Small intestine (tissue), 7 donors: ENCODE measurements around the gene IFI27L2. TPM values are rescaled to one million over a fixed set of nuclear protein-coding genes. Genes with fewer than 3 reads are reported as not detected.

Source experiments
- DNase-seq, 2 donors: peaks; one replicate each; pipeline versions ENCODE4 v3.0.0 to v3.0.0-alpha.2; 2013
- FAIRE-seq: peaks from 2 replicates; lab custom pipeline; 2012; peaks lifted over from hg19 to GRCh38; lab: Jason Lieb, UNC
- H3K27ac ChIP-seq, 3 donors: one replicate each; pipeline ENCODE4 v1.5.1; 2013; ENCODE audit warnings: low read length in 2 of 3, mild to moderate bottlenecking in 2 of 3, control low read depth in 1 of 3, inconsistent platforms in 1 of 3, low read depth in 1 of 3, moderate library complexity in 1 of 3
- H3K27me3 ChIP-seq, 3 donors: one replicate each; pipeline ENCODE4 v1.6.1; 2013; ENCODE audit warnings: low read length in 3 of 3, inconsistent platforms in 1 of 3; ENCODE audit not compliant: control insufficient read depth in 3 of 3, insufficient read depth in 3 of 3
- H3K36me3 ChIP-seq, 3 donors: one replicate each; pipeline ENCODE4 v1.6.1; 2013; ENCODE audit warnings: low read length in 3 of 3, inconsistent platforms in 1 of 3, low read depth in 1 of 3, mild to moderate bottlenecking in 1 of 3, moderate library complexity in 1 of 3; ENCODE audit not compliant: control insufficient read depth in 3 of 3, insufficient read depth in 2 of 3
- H3K4me1 ChIP-seq, 3 donors: one replicate each; pipeline ENCODE4 v1.6.1; 2013; ENCODE audit warnings: low read length in 2 of 3, inconsistent platforms in 1 of 3, low read depth in 1 of 3, mild to moderate bottlenecking in 1 of 3, moderate library complexity in 1 of 3; ENCODE audit not compliant: control insufficient read depth in 3 of 3, insufficient read depth in 2 of 3
- H3K4me3 ChIP-seq, 3 donors: one replicate each; pipeline ENCODE4 v1.5.1; 2013; ENCODE audit warnings: low read length in 3 of 3, control low read depth in 1 of 3, inconsistent platforms in 1 of 3, low read depth in 1 of 3, mild to moderate bottlenecking in 1 of 3, moderate library complexity in 1 of 3
- H3K9me3 ChIP-seq, 2 donors: one replicate each; pipeline ENCODE4 v1.6.1; 2013; ENCODE audit warnings: low read depth in 1 of 2, low read length in 1 of 2; ENCODE audit not compliant: control insufficient read depth in 2 of 2, insufficient read depth in 1 of 2
- WGBS, 3 donors: extraction: QIAGEN DNeasy Blood & Tissue Kit; methylation state at CpG; one replicate each; pipeline ENCODE4 v1.1.7; 2013; 5-methylcytosine and 5-hydroxymethylcytosine counted together
- polyA plus RNA-seq, 4 donors: library from polyadenylated mRNA; stranded (reverse) in 3 of 4; unstranded in 1 of 4; fragments of 200-250 nt in 3 of 4; fragments of 120-200 nt in 1 of 4; gene quantifications; one replicate each; pipeline versions ENCODE4 v1.2.1 to v1.2.3, GENCODE V29; 2013
- donor health status: healthy with polysubstance abuse.
- donor health status: control.
- donor health status: control.
- donor health status: Bipolar disorder and iron deficiency.
- donor health status: healthy.

IFI27L2 gene
- polyA plus RNA-seq, 4 donors, result 23.0 to 96.7 (median 70.2) TPM

GRCh38 chr14:94087891-94088290 lies 41.5 kb downstream of the IFI27L2 start:
- Histone ChIP-seq H3K36me3 (peaks cover 0 to 2% (median 0%) of the 10 kb centered on the region in 3 donors), H3K27ac (no peak overlapping the region), H3K27me3 (no peaks in the 10 kb centered on the region), H3K9me3 (peaks cover 0 to 3% of the 10 kb centered on the region in 2 donors), H3K4me1 (peaks cover 0 to 4% (median 0%) of the 10 kb centered on the region in 3 donors), H3K4me3 (no peak overlapping the region)
- DNase-seq (no peak), FAIRE-seq (no peak)
- 70 to 98% (median 75%) methylated on average over 4 of the region's 4 CpGs for WGBS, 3 donors

- no peaks in the 10 kb centered on the region for H3K27me3 ChIP-seq
- H3K4me1 ChIP-seq, result peaks cover 13 to 25% (median 17%) of the 10 kb centered on the region in 3 donors
- H3K36me3 ChIP-seq, result peaks cover 2 to 7% (median 6%) of the 10 kb centered on the region in 3 donors
- FAIRE-seq (no peak), DNase-seq (peak in 1 of 2 donors; percentile 75)
- H3K4me3 ChIP-seq, result peak overlapping the region; percentile 56 to 93 (median 86)
- WGBS, 3 donors, result 0 to 1% (median 1%) methylated on average over 19 of the region's 19 CpGs
- H3K9me3 ChIP-seq, result peaks cover 0 to 3% of the 10 kb centered on the region in 2 donors
- peak overlapping the region; percentile 28 to 96 (median 91) for H3K27ac ChIP-seq
Observed at GRCh38 chr14:94081386-94081820, 48.0 kb downstream of the IFI27L2 start.

GRCh38 chr14:94080621-94081385 lies 48.6 kb downstream of the IFI27L2 start, which contains the start of the genes DDX24 and IFI27L1:
Gene DDX24, minus strand, starts transcription at chr14:94081202. Its CDS starts 1,460 bp downstream, at chr14:94079742.
Gene IFI27L1, plus strand, starts transcription at chr14:94081310. Its CDS starts 15,628 bp downstream, at chr14:94096938.
- peak within 1 kb of the TSS; percentile 86 to 97 (median 93) for H3K4me3 ChIP-seq
- H3K27ac ChIP-seq, result peak within 1 kb of the TSS; percentile 82 to 96 (median 91)
- H3K36me3 ChIP-seq, result peaks cover 2 to 7% (median 6%) of the 10 kb centered on the region in 3 donors
- peaks cover 0 to 3% of the 10 kb centered on the region in 2 donors for H3K9me3 ChIP-seq
- no peaks in the 10 kb centered on the region for H3K27me3 ChIP-seq
- peaks cover 13 to 25% (median 17%) of the 10 kb centered on the region in 3 donors for H3K4me1 ChIP-seq
- FAIRE-seq, result no peak
- peak; percentile 95 to 98 for DNase-seq
- 0 to 1% (median 1%) methylated on average over 67 to 77 of the region's 77 CpGs for WGBS, 3 donors

- H3K27ac ChIP-seq, result peak overlapping the region; percentile 82 to 96 (median 91)
- H3K27me3 ChIP-seq, result no peaks in the 10 kb centered on the region
- no peak for FAIRE-seq
- peaks cover 2 to 7% (median 6%) of the 10 kb centered on the region in 3 donors for H3K36me3 ChIP-seq
- peak overlapping the region; percentile 86 to 97 (median 93) for H3K4me3 ChIP-seq
- peaks cover 0 to 3% of the 10 kb centered on the region in 2 donors for H3K9me3 ChIP-seq
- DNase-seq, result peak in 1 of 2 donors; percentile 54
- H3K4me1 ChIP-seq, result peaks cover 13 to 25% (median 17%) of the 10 kb centered on the region in 3 donors
- 2 to 5% (median 4%) methylated on average over 15 of the region's 15 CpGs for WGBS, 3 donors
Observed at GRCh38 chr14:94079891-94080620, 49.3 kb downstream of the IFI27L2 start.

- H3K4me3 ChIP-seq, result peak overlapping the region in 1 of 3 donors; percentile 13
- peaks cover 0 to 7% of the 10 kb centered on the region in 2 donors for H3K9me3 ChIP-seq
- 71 to 82% (median 81%) methylated on average over 5 of the region's 5 CpGs for WGBS, 3 donors
- peaks cover 2 to 9% (median 6%) of the 10 kb centered on the region in 3 donors for H3K36me3 ChIP-seq
- FAIRE-seq, result no peak
- H3K27ac ChIP-seq, result no peak overlapping the region
- no peaks in the 10 kb centered on the region for H3K27me3 ChIP-seq
- peaks cover 13 to 25% (median 13%) of the 10 kb centered on the region in 3 donors for H3K4me1 ChIP-seq
- no peak for DNase-seq
Observed at GRCh38 chr14:94077823-94078222, 51.6 kb downstream of the IFI27L2 start.

Other genes starting within 250 kb of the IFI27L2 start
- gene FAM181A, start 202.3 kb downstream of the IFI27L2 start, polyA plus RNA-seq, result not detected
- 1 to 10 TPM; 1.3 to 5.6 (median 4.2) TPM for gene ASB2, start 153.0 kb downstream of the IFI27L2 start, polyA plus RNA-seq
- not detected for gene CCDC197, start 132.3 kb downstream of the IFI27L2 start, polyA plus RNA-seq
- gene OTUB2, start 103.3 kb downstream of the IFI27L2 start, polyA plus RNA-seq, result 1 to 10 TPM in 1 of 4 donors, under 1 TPM in 3; 0.22 to 1.4 (median 0.74) TPM
- 100 to 1,000 TPM in 1 of 4 donors, 10 to 100 TPM in 3; 35.1 to 103 (median 57.9) TPM for gene DDX24, start 48.4 kb downstream of the IFI27L2 start, polyA plus RNA-seq
- 10 to 100 TPM; 29.2 to 44.5 (median 30.2) TPM for gene IFI27L1, start 48.3 kb downstream of the IFI27L2 start, polyA plus RNA-seq
- gene IFI27, start 18.9 kb downstream of the IFI27L2 start, polyA plus RNA-seq, result 1,000 to 10,000 TPM in 1 of 4 donors, 100 to 1,000 TPM in 2, 1 to 10 TPM in 1; 9.3 to 1,277 (median 545) TPM
- gene PPP4R4, start 44.7 kb upstream of the IFI27L2 start, polyA plus RNA-seq, result under 1 TPM in 2 of 4 donors, not detected in 2; 0.03 to 0.13 TPM
- gene SERPINA10, start 163.7 kb upstream of the IFI27L2 start, polyA plus RNA-seq, result 1 to 10 TPM in 1 of 4 donors, under 1 TPM in 1, not detected in 2; 0.06 to 2.8 TPM
- 1 to 10 TPM in 1 of 4 donors, under 1 TPM in 1, not detected in 2; 0.07 to 4.4 TPM for gene SERPINA6, start 193.7 kb upstream of the IFI27L2 start, polyA plus RNA-seq
- not detected for gene SERPINA2, start 237.1 kb upstream of the IFI27L2 start, polyA plus RNA-seq